Measurements from ENCODE around the gene HOXB3. TPM values are rescaled to one million over a fixed set of nuclear protein-coding genes. Genes with fewer than 3 reads are reported as not detected.

The HOXB3 gene
- total RNA-seq, 5 donors from 2014 or later (not counting 1 experiment from before 2014, with no cell fraction given), result 3.5 to 7.7 (median 4.2) TPM

DNA sequence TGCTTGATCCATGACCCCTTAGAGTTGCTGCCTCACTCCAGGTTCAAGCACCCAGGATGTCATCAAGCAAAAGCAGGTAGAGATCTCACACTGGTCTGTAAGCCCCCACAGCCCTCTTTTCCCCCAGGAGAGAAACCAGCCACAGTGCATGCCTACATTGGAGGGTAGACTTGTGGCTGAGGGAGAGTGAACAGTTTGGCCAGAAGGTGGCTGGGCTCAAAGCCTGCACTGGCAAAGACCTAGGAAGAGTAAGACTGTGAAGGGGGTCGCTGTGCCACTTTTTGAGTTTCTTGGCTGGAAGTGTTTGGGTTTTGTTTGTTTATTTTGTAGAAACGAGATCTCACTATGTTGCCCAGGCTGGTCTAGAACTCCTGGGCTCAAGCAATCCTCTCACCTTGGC is 87.7 kb downstream of the HOXB3 start:
- 88% methylated on average over 1 of the region's 2 CpGs for WGBS (ENCODE audit: insufficient coverage)
- H3K27me3 ChIP-seq (replicated peaks in 1 of 2; ENCODE audit: control insufficient read depth in 2 of 2, extremely low read depth in 1 of 2, insufficient read depth in 2 of 2, low read length in 1 of 2), result peaks cover 0 to 9% of the 10 kb centered on the region in 2 experiments
- Mint-ChIP-seq H3K9me3 (no peaks in the 10 kb centered on the region), H3K36me3 (no peaks in the 10 kb centered on the region), H3K4me3 (no peak overlapping the region), H3K4me1 (peaks cover 0 to 20% (median 11%) of the 10 kb centered on the region in 3 donors), H3K27me3 (peaks cover 0 to 6% of the 10 kb centered on the region in 2 donors), H3K27ac (no peak overlapping the region)
- H3K4me3 ChIP-seq (ENCODE audit: control insufficient read depth in 1 of 2, extremely low read depth in 1 of 2, low read length in 1 of 2), result no peak overlapping the region
- H3K9me3 ChIP-seq, result no peaks in the 10 kb centered on the region
- POLR2A ChIA-PET, result interaction anchor here in 1 of 2 donors (0.6 kb wide), 1 partner anchor 88 kb away, joined by 6 read pairs; no protein-coding TSS in a partner anchor
- CTCF ChIA-PET, result no interaction called here
- peaks cover 0 to 8% of the 10 kb centered on the region in 2 experiments for H3K4me1 ChIP-seq (ENCODE audit: control insufficient read depth in 1 of 2, extremely low read depth in 1 of 2, insufficient read depth in 2 of 2, low read length in 2 of 2)
- no peaks in the 10 kb centered on the region for H3K36me3 ChIP-seq (ENCODE audit: control insufficient read depth in 2 of 2, extremely low read depth in 1 of 2, insufficient read depth in 1 of 2, low read length in 1 of 2)
- no peak for ATAC-seq (replicated peaks in 1 of 4)
- DNase-seq, result no peak
- H3K27ac ChIP-seq (ENCODE audit: low read length), result no peak overlapping the region

- H3K4me1 ChIP-seq (ENCODE audit: control insufficient read depth in 1 of 2, extremely low read depth in 1 of 2, insufficient read depth in 2 of 2, low read length in 2 of 2), result peaks cover 0 to under 1% of the 10 kb centered on the region in 2 experiments
- 97% methylated on average over 5 of the region's 12 CpGs for WGBS (ENCODE audit: insufficient coverage)
- H3K4me1 Mint-ChIP-seq, result peaks cover 0 to 12% (median 6%) of the 10 kb centered on the region in 3 donors
- no peak overlapping the region for H3K4me3 ChIP-seq (ENCODE audit: control insufficient read depth in 1 of 2, extremely low read depth in 1 of 2, low read length in 1 of 2)
- no peak overlapping the region for H3K27ac Mint-ChIP-seq
- H3K36me3 ChIP-seq (ENCODE audit: control insufficient read depth in 2 of 2, extremely low read depth in 1 of 2, insufficient read depth in 1 of 2, low read length in 1 of 2), result no peaks in the 10 kb centered on the region
- no peak overlapping the region for H3K4me3 Mint-ChIP-seq
- CTCF ChIA-PET, result interaction anchor here (0.5 to 1.1 kb wide), 4 partner anchors 16 to 165 kb away, joined by 3 to 6 read pairs (median 4); partner anchors contain the start of gene HOXB5 (in 1 of the 2)
- peaks cover 0 to 9% of the 10 kb centered on the region in 2 experiments for H3K27me3 ChIP-seq (replicated peaks in 1 of 2; ENCODE audit: control insufficient read depth in 2 of 2, extremely low read depth in 1 of 2, insufficient read depth in 2 of 2, low read length in 1 of 2)
- no peaks in the 10 kb centered on the region for H3K9me3 Mint-ChIP-seq
- H3K27ac ChIP-seq (ENCODE audit: low read length), result no peak overlapping the region
- DNase-seq (peak in 1 of 35 experiments; percentile 36), ATAC-seq (replicated peaks in 1 of 4) (peak in 1 of 4 experiments; percentile 39)
- H3K27me3 Mint-ChIP-seq, result peaks cover 3 to 6% of the 10 kb centered on the region in 2 donors
- H3K36me3 Mint-ChIP-seq, result no peaks in the 10 kb centered on the region
- POLR2A ChIA-PET, result interaction anchor here in 1 of 2 donors (0.6 kb wide), 1 partner anchor 29 kb away, joined by 3 read pairs; no protein-coding TSS in a partner anchor
- H3K9me3 ChIP-seq, result no peaks in the 10 kb centered on the region
Observed at GRCh38 chr17:48500435-48501426, 89.3 kb downstream of the HOXB3 start.

GRCh38 chr17:48499735-48500434 is 90.2 kb downstream of the HOXB3 start:
- no peaks in the 10 kb centered on the region for H3K36me3 Mint-ChIP-seq
- peaks cover 0 to 9% of the 10 kb centered on the region in 2 experiments for H3K27me3 ChIP-seq (replicated peaks in 1 of 2; ENCODE audit: control insufficient read depth in 2 of 2, extremely low read depth in 1 of 2, insufficient read depth in 2 of 2, low read length in 1 of 2)
- no peaks in the 10 kb centered on the region for H3K9me3 ChIP-seq
- H3K4me1 Mint-ChIP-seq, result peaks cover 0 to 3% (median 0%) of the 10 kb centered on the region in 3 donors
- ChIA-PET POLR2A (interaction anchor here in 1 of 2 donors (0.7 kb wide), 1 partner anchor 83 kb away, joined by 3 read pairs; no protein-coding TSS in a partner anchor), CTCF (interaction anchor here in 1 of 2 donors (0.8 to 1.1 kb wide), 2 partner anchors 17 to 164 kb away, joined by 3 to 6 read pairs; no protein-coding TSS in a partner anchor)
- peaks cover 3 to 6% of the 10 kb centered on the region in 2 donors for H3K27me3 Mint-ChIP-seq
- ATAC-seq (replicated peaks in 1 of 4), result no peak
- H3K27ac Mint-ChIP-seq, result no peak overlapping the region
- H3K36me3 ChIP-seq (ENCODE audit: control insufficient read depth in 2 of 2, extremely low read depth in 1 of 2, insufficient read depth in 1 of 2, low read length in 1 of 2), result no peaks in the 10 kb centered on the region
- H3K4me1 ChIP-seq (ENCODE audit: control insufficient read depth in 1 of 2, extremely low read depth in 1 of 2, insufficient read depth in 2 of 2, low read length in 2 of 2), result no peaks in the 10 kb centered on the region
- no peak overlapping the region for H3K27ac ChIP-seq (ENCODE audit: low read length)
- no peak overlapping the region for H3K4me3 Mint-ChIP-seq
- WGBS (ENCODE audit: insufficient coverage), result no CpG with 5 or more reads among the region's 5 CpGs
- no peak for DNase-seq
- H3K4me3 ChIP-seq (ENCODE audit: control insufficient read depth in 1 of 2, extremely low read depth in 1 of 2, low read length in 1 of 2), result no peak overlapping the region
- no peaks in the 10 kb centered on the region for H3K9me3 Mint-ChIP-seq

DNA sequence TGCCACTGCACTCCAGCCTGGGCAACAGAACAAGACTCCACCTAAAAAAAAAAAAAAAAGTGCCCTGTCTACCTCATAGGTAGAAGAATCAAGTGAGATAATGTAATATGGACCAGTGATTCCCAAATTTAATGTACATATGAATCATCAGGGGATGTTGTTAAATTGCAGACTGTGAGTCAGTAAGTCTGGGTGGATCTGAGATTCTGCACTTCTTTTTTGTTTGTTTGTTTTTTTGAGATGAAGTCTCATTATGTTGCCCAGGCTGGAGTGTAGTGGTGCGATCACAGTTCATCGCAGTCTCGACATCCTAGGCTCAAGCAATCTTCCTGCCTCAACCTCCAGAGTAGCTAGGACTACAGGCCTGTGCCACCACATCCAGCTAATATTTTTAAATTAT is 90.8 kb downstream of the HOXB3 start:
- H3K4me3 ChIP-seq (ENCODE audit: control insufficient read depth in 1 of 2, extremely low read depth in 1 of 2, low read length in 1 of 2), result no peak overlapping the region
- no peaks in the 10 kb centered on the region for H3K9me3 Mint-ChIP-seq
- peaks cover 4 to 8% of the 10 kb centered on the region in 2 donors for H3K27me3 Mint-ChIP-seq
- no peaks in the 10 kb centered on the region for H3K36me3 ChIP-seq (ENCODE audit: control insufficient read depth in 2 of 2, extremely low read depth in 1 of 2, insufficient read depth in 1 of 2, low read length in 1 of 2)
- no peak overlapping the region for H3K4me3 Mint-ChIP-seq
- peaks cover 0 to 10% of the 10 kb centered on the region in 2 experiments for H3K27me3 ChIP-seq (replicated peaks in 1 of 2; ENCODE audit: control insufficient read depth in 2 of 2, extremely low read depth in 1 of 2, insufficient read depth in 2 of 2, low read length in 1 of 2)
- no peak overlapping the region for H3K27ac ChIP-seq (ENCODE audit: low read length)
- ATAC-seq (replicated peaks in 1 of 4) (no peak), DNase-seq (no peak)
- no peaks in the 10 kb centered on the region for H3K4me1 ChIP-seq (ENCODE audit: control insufficient read depth in 1 of 2, extremely low read depth in 1 of 2, insufficient read depth in 2 of 2, low read length in 2 of 2)
- H3K4me1 Mint-ChIP-seq, result no peaks in the 10 kb centered on the region
- WGBS (ENCODE audit: insufficient coverage), result no CpG with 5 or more reads among the region's 3 CpGs
- no peaks in the 10 kb centered on the region for H3K9me3 ChIP-seq
- H3K36me3 Mint-ChIP-seq, result no peaks in the 10 kb centered on the region
- H3K27ac Mint-ChIP-seq, result no peak overlapping the region
- POLR2A ChIA-PET, result interaction anchor here in 1 of 2 donors (0.7 kb wide), 1 partner anchor 84 kb away, joined by 3 read pairs; no protein-coding TSS in a partner anchor
- CTCF ChIA-PET, result interaction anchor here in 1 of 2 donors (0.7 kb wide), 1 partner anchor 133 kb away, joined by 4 read pairs; no protein-coding TSS in a partner anchor

Other genes starting within 250 kb of the HOXB3 start
- gene SKAP1, start 160.0 kb downstream of the HOXB3 start, total RNA-seq, result 100 to 1,000 TPM in 2 of 5 donors, 10 to 100 TPM in 3; 71.5 to 142 (median 80.4) TPM
- gene HOXB1, start 59.2 kb downstream of the HOXB3 start, total RNA-seq, result not detected
- 10 to 100 TPM; 12.1 to 37.3 (median 25.6) TPM for gene HOXB2, start 45.1 kb downstream of the HOXB3 start, total RNA-seq
- 1 to 10 TPM; 1.4 to 3.7 (median 1.5) TPM for gene HOXB4, start 11.9 kb downstream of the HOXB3 start, total RNA-seq
- not detected for gene HOXB5, start 3.5 kb upstream of the HOXB3 start, total RNA-seq
- gene HOXB6, start 14.7 kb upstream of the HOXB3 start, total RNA-seq, result under 1 TPM in 2 of 5 donors, not detected in 3; 0.16 to 0.33 TPM
- gene HOXB7, start 20.8 kb upstream of the HOXB3 start, total RNA-seq, result under 1 TPM in 3 of 5 donors, not detected in 2; 0.47 to 0.66 (median 0.60) TPM
- not detected for gene HOXB8, start 25.1 kb upstream of the HOXB3 start, total RNA-seq
- under 1 TPM in 4 of 5 donors, not detected in 1; 0.19 to 0.43 (median 0.30) TPM for gene HOXB9, start 36.1 kb upstream of the HOXB3 start, total RNA-seq
- not detected for gene PRAC1, start 132.3 kb upstream of the HOXB3 start, total RNA-seq
- gene PRAC2, start 132.9 kb upstream of the HOXB3 start, total RNA-seq, result not detected
- under 1 TPM in 1 of 5 donors, not detected in 4; 0.13 TPM for gene HOXB13, start 138.5 kb upstream of the HOXB3 start, total RNA-seq
- not detected for gene TTLL6, start 227.0 kb upstream of the HOXB3 start, total RNA-seq
- 100 to 1,000 TPM; 103 to 161 (median 129) TPM for gene CALCOCO2, start 240.8 kb upstream of the HOXB3 start, total RNA-seq

Data from T-cell (primary cell).